K562 (cell line): ENCODE results near the gene POU2F1.

Experiments
- ELF1 ChIP-seq: fragments of 200-800 bp; sonication (Bioruptor generic); IDR thresholded peaks from 2 replicates; pipeline ENCODE4 v1.6.1; 2016; ENCODE audit warnings: missing genetic modification characterization, missing compliant biosample characterization
- JUNB ChIP-seq: fragments of 450-650 bp; formaldehyde crosslinking; conservative IDR thresholded peaks from 2 replicates; pipeline ENCODE4 v1.4.0; 2020; ENCODE audit warnings: mild to moderate bottlenecking
- RAD21 ChIP-seq, 2 experiments: fragments of 250-450 bp in 1 of 2; fragments of 450-650 bp in 1 of 2; sonication (Bioruptor Pico) in 1 of 2; formaldehyde crosslinking in 1 of 2; IDR thresholded peaks in 1 of 2; conservative IDR thresholded peaks in 1 of 2; 2 replicates each; pipeline versions ENCODE4 v1.4.0 to v1.8.0; 2020 to 2022; ENCODE audit warnings: mild to moderate bottlenecking in 2 of 2, moderate library complexity in 1 of 2
- SMARCB1 ChIP-seq: IDR thresholded peaks from 2 replicates; pipeline ENCODE4 v1.6.1; 2011; ENCODE audit warnings: improper control_type of control experiment, low read depth; ENCODE audit not compliant: insufficient read length
- TAF1 ChIP-seq: IDR thresholded peaks from 2 replicates; pipeline ENCODE4 v1.6.1; 2011; ENCODE audit warnings: mild to moderate bottlenecking, low read length, moderate library complexity; ENCODE audit not compliant: insufficient read depth, control insufficient read depth, severe bottlenecking; ENCODE audit errors: extremely low read depth

GRCh38 chr1:167387251-167387910, 166.7 kb downstream of the POU2F1 start:
- TF ChIP-seq RAD21 (CRISPR knock-in tag; conservative IDR thresholded peaks at IDR 0.05 in 1 of 2, IDR thresholded peaks at IDR 0.05 in 1 of 2) (no peak), JUNB (CRISPR knock-in tag) (no peak), ELF1 (tag) (no peak), TAF1 (no peak), SMARCB1 (no peak)
